Epidermal melanocyte (primary cell): ENCODE measurements around the gene CNN2.
A peak's percentile ranks its signal among the peaks of the same experiment; 100 is the strongest.

Source experiments
- DNase-seq: peaks from one replicate; pipeline ENCODE4 v3.0.0; 2011; ENCODE audit warnings: low spot score; ENCODE audit not compliant: insufficient read length

Gene CNN2

GRCh38 chr19:1064661-1065605 lies 38.5 kb downstream of the CNN2 start:
- peak; percentile 68 for DNase-seq

DNA sequence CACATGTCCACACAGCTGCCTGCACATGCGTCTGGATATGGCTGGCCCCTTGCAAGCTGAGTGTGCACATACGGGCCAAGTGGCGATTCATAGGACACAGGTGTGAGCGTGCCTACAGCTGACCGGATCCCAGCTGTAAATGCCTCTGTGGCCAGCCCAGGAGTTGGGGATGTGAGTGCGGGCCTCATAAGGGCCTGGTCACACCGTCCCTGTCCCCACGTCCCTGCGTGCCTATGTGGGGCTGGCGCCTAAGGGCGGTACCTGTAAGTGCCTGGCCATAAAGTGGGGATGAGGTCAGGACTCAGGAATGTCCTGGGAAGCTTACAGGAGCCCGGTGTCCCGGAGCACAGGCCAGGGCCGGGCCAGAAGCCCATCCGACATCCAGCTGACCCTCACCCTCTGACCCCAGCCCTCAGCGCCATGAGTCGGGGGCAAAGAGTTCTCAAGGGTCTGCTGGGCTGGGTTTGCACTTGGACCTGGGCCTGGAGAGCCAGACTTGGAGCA lies 39.2 kb downstream of the CNN2 start:
- DNase-seq = no peak

DNA sequence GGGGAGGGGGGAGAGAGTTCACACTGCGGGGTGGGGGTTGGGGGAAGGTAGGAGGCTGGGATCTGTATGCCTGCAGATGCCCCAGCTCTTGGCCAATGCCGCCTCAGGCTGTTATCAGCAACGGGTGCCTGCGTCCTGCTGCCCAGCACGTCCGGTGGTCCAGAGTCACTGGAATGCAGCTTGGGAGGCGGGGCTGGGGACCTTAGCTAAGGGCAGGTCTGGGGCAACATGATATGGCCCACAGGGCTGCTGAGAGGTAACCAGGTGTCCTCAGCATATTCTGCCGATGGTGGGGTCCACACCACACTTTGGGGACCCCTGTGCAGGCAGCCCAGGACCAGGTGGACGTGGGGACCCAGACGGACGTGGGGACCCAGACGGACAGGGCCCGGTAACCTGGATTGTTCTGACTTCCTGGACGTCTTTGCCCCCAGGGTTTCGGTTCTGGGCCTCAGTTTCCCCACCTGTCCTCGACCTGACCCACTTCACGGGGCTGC lies 39.9 kb downstream of the CNN2 start:
- DNase-seq = no peak

- no peak for DNase-seq
Observed at GRCh38 chr19:1066748-1067340, 40.4 kb downstream of the CNN2 start, which contains the start of gene ARHGAP45. Gene ARHGAP45, plus strand, starts transcription at chr19:1067167. Its CDS starts 239 bp downstream, at chr19:1067406.

DNA sequence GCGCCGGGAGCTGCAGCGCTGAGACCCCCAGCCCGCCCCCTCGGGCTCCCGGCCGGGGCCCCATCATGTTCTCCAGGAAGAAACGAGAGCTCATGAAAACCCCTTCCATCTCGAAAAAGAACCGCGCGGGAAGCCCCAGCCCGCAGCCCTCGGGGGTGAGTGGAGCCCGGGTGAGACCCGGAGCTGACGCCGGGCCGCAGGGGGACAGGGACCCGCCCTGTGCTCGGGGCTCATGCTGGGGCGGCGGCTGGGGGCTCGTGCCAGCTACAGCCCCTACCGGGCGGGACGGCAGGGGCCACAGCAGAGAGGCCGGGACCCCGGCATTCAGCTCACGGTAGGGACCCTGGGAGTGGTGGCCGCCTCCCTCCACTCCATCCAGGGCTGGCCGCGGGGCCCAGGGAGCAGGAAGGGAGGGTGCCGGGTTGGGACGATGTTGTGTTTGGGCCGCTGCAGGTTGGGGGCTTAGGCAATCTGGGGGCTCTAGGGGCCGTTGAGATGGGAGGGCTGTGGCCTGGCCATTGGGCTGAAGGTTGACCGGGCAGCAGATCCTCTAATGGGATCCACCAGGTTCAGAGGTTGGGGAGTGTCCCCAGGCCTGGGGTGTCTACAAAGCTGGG lies 41.0 kb downstream of the CNN2 start:
- no peak for DNase-seq

DNA sequence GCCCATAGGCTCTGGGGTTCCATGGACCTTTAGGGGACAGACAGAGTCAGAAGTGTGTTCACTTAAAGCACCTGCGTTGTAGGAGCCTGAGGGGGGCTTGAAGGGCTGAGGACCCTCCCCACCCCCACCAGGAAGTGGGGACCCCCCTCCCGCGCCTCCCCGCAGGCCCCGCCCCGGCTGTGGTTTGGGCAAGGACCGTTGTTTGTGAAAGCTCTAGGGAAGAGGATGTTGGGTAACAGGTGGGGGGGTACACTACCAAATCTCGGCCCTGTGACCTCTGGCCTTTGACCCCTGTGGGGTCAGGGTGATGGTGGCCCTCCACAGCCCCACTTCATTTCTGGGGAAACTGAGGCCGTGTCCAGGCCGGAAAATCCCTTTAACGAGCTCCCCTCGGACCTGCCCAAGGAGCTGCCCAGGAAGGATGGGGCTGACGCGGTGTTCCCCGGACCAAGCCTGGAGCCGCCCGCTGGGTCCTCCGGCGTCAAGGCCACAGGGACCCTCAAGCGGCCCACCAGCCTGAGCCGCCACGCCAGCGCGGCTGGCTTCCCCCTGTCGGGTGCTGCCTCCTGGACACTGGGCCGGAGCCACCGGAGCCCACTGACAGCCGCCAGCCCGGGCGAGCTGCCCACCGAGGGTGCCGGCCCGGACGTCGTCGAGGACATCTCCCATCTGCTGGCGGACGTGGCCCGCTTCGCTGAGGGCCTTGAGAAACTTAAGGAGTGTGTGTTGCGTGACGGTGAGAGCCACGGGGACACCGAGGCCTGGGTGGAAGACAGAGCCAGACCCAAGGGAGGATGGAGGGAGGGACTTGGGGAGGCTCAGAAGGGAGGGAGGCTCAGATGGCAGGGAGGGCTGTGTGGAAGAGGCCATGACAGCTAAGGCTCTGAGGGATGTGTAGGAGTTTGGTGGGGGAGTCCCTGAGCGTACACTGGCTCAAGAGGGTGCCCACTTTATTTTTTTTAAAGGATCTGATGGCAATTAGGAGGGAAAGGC lies 41.9 kb downstream of the CNN2 start:
- DNase-seq = no peak

DNA sequence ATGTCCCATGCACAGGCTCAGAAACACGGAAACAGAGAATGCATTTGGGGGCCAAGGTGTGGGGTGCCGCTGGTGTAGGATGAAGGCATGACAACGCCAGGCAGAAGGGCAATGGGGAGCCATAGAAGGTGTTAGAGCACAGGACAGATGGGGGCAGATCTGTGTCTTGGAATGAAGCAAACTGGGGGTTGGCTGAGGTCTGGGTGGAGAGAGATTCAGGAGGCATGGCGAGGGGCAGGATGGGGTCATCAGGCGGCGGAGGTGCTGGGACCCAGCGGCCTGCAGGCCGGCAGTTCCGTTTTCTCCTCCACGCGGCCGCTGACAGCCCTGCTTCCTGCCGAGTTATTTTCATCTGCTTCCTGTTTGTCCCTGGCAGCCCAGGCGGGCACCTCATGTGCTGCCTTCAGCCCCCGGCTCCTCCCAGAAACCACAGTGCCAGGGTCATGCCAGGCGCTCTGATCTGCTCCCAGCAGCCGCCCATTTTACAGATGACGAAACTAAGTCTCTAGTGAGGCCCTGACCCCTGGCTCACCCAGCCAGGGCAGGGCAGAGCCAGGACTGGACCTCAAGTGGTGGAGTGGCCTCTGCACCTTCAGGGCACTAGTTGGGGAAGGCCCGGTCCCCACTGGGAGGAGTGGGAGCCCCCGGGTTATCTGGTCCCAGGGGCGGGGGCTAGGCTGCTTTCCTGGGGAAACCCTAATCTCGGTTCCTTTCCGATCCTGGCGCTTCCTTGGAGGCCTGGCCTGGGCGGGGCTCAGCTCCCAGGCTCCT lies 42.8 kb downstream of the CNN2 start:
- DNase-seq = peak; percentile 79

DNA sequence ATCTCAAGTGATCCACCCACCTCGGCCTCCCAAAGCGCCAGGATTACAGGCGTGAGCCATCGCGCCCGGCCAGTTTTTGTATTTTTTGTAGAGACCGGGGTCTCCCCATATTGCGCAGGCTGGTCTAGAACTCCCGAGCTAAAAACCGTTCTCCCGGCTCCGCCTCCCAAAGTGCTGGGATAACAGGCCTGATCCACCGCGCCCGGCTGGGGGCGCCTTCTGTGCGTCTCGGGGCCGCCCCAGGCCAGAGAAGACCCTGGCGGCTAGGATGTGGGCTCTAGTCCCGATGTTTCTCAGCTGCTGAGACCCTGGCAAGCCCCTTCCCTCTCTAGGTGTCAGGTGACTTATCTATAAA lies 44.1 kb downstream of the CNN2 start:
- no peak for DNase-seq

DNA sequence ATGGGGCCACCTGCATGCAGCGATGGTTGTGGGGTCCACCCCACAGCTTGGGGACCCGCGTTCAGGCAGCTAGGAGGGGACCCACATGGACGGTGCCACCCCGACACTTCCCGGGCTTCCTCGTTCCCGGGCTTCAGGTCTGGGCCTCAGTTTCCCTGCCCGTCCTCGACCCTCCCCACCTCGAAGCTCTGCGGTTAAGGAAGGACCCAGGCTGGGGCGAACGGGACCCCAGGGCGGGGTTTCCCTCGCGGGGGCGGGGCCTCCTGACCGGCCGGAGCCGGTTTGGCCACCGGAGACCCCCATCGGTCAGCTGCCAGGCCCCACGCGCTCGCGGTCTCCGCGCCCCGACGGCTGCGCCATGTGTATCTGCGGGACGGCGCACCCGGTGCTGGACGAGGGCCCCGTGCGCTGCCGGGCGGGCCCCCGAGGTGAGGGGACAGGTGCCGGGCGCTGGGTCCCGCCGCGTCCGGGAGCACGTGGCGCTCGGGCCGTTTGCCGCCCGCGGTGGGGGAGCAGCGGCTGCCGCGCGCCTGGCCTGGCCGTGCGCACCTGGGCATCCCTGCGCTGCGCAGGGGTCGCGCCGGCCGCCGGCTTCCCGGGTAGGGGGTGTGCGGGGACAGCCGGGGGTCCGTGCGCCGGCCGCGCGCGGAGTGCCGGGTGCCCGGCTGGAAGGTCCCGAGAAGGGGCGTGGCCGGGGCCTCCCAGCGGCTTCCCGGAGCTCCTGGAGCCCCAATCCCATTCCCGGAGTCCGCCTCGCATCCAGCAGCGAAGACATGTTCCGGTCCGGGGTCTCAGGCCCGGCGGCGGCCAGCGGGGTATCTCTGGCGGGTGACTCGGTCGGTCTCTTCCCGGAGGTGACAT lies 44.8 kb downstream of the CNN2 start:
- no peak for DNase-seq

DNA sequence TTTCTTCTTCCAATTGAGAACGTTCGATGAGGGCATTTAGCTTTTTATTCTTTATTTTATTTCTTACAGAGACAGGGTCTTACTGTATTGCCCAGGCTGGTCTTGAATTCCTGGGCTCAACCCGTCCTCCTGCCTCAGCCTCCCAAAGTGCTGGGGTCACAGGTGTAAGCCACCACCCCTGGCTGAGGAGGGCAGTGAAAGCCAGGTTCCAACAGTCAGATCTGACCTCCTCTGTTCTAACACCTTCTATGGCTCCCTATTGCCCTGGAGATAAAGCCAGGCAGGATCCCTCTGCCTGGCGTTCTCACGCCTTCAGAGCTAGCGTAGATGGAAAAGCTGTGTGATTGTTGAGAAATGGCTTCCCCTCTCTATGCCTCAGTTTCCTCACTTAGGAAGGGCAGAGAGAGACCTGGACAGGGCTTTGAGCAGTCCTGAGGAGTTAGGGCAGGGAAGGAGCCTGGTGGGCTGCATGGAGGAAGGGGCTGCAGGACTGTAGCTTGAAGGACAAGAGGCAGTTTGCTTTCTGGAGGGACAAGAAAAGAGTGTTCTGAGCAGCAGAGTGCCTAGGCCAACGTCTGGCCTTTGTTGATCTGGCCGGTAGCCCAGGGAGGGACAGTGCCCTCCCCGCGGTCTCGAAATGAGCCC lies 46.1 kb downstream of the CNN2 start:
- no peak for DNase-seq

DNA sequence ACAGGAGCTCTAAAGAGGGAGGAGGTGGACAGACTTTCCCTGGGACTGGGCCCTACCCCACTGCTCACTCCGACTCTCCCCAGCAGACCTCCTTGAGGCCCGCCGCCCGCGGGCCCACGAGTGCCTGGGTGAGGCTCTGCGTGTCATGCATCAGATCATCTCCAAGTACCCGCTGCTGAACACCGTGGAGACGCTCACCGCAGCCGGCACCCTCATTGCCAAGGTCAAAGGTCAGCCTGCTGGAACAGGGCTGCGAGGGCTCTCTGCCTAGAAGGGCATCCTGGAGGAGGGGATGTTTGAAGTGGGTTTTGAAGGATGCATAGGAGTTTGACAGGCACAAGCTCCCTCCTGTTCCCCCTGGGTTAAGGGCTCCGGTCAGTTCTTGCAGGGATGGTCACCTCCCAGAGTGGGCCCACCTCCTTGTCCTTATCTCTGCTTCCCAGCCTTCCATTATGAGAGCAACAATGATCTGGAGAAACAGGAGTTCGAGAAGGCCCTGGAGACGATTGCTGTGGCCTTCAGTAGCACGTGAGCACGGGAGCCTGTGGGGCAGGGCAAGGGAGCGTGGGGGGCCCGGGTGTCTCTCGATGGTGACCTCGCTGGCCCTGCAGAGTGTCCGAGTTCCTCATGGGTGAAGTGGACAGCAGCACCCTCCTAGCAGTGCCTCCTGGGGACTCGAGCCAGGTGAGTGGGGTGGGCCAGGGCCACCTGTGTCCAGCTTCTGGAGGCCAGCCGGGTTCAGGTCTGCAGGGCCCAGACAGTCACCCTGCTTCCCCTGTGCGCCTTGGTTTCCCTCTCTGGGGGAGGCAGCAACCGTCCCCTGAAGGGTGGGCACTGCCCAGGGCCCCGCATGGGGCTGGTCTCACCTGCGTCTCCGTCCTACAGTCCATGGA lies 46.9 kb downstream of the CNN2 start:
- DNase-seq = no peak

DNA sequence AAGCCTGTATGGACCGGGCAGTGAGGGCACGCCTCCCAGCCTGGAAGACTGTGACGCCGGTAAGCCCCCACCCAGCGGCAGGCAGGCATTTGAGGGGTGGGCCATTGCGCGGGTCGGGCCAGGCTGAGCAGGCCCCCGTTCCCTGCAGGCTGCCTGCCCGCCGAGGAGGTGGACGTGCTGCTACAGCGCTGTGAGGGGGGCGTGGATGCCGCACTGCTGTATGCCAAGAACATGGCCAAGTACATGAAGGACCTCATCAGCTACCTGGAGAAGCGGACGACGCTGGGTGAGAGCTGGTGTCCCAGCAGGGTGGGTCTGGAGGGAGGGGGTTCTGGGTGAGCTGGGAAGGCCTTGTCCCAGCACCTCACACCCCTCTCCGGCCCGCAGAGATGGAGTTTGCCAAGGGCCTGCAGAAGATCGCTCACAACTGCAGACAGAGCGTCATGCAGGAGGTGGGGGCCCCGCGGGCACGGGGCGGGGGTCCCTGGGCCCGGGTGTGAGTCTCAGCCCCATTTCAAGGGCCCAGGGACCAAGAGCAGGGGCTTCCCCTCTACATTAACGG lies 47.6 kb downstream of the CNN2 start:
- DNase-seq = no peak

DNA sequence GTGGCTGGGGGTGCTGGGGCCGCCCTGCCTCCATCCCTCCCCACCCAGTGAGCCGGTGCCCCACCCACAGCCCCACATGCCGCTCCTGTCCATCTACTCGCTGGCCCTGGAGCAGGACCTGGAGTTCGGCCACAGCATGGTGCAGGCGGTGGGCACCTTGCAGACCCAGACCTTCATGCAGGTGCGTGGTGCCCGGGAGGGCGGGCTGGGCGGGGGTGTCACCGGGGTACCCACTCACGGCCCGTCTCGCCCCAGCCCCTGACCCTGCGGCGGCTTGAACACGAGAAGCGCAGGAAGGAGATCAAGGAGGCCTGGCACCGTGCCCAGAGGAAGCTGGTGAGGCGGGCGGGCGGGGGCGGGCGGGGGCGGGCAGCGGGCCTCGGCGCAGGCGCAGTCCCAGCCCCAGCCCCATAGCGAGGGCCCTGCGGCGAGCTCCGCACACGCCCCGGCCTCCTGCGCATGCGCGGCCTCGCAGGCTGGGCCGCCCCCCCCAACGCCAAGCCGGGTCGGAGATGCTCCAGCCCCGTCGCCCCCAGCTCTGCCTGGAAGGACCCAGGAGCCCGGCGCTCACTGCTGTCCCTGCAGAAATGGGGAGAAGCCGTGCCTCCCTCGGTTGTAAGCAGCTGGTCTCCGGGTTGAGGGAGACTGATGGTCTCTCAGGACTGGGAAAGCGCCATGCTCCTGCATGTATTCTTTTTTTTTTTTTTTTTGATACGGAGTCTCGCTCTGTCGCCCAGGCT lies 48.3 kb downstream of the CNN2 start:
- no peak for DNase-seq

DNA sequence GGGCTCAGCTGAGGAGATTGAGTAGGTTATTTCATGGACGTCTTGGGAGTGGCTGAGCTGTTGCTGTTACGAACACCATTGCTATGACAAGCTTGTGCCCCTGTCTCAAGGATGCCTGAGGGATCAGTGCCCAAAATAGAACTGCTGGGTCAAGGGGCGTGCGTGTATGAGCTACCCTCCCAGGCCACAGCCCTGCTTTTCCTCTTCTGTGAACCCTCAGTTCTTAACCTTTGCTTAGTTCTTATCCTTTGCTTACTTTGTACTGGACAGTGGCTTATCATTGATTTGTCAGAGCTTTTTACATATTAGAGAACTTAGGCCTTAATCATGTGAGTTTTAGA lies 49.6 kb downstream of the CNN2 start:
- DNase-seq = no peak

- DNase-seq = no peak
Observed at GRCh38 chr19:1076951-1077350, 50.5 kb downstream of the CNN2 start.

DNA sequence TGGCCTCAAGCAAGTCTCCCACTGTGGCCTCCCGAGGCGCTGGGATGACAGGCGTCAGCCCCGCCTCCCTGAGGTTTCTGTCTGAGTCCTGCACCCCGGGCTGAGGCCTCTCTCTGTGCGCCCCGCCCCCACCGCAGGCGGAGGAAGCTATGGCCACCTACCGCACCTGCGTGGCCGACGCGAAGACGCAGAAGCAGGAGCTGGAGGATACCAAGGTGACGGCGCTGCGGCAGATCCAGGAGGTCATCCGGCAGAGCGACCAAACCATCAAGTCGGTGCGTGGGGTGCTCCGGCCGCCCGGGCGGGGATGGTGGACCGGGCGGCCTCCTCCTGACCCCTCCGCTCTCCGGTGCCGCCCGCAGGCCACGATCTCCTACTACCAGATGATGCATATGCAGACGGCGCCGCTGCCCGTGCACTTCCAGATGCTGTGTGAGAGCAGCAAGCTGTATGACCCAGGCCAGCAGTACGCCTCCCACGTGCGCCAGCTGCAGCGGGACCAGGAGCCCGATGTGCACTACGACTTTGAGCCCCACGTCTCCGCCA lies 53.2 kb downstream of the CNN2 start:
- no peak for DNase-seq
